ENCODE results near the gene OR2G3. TPM values are rescaled to one million over a fixed set of nuclear protein-coding genes. Genes with fewer than 3 reads are reported as not detected.

OR2G3 gene
- total and polyA plus RNA-seq, 2 of the 13 experiments (the other 11 are each of a cell fraction or from before 2014, with no cell fraction given), result not detected

- ChIA-PET POLR2A (no interaction called here), CTCF (ENCODE audit: low intra/inter-chr PET ratio, low total read pairs) (no interaction called here)
- no peak overlapping the region for H3K4me3 ChIP-seq (replicated peaks in 1 of 3; ENCODE audit: insufficient read depth in 1 of 3, low read depth in 2 of 3, low read length in 3 of 3)
- H3K27me3 ChIP-seq (ENCODE audit: control insufficient read depth in 1 of 2, insufficient read depth in 2 of 2, low read length in 2 of 2), result no peaks in the 10 kb centered on the region
- no peak overlapping the region for H2AFZ ChIP-seq (ENCODE audit: low read length)
- H3K36me3 ChIP-seq (replicated peaks in 1 of 2; ENCODE audit: control insufficient read depth in 1 of 2, insufficient read depth in 2 of 2, low read length in 2 of 2), result no peaks in the 10 kb centered on the region
- no peaks in the 10 kb centered on the region for H3K4me1 ChIP-seq (ENCODE audit: insufficient read depth, low read length)
- no peak overlapping the region for H3K9ac ChIP-seq (ENCODE audit: insufficient read depth, low read depth, low read length)
- no peak overlapping the region for H3K27ac ChIP-seq (ENCODE audit: extremely low read length, insufficient read depth, low read length)
- H4K20me1 ChIP-seq (ENCODE audit: insufficient read depth, low read length), result no peaks in the 10 kb centered on the region
- 0% methylated on average over 1 of the region's 1 CpG for WGBS (ENCODE audit: low lambda C conversion rate)
- intact Hi-C loops (cut with micrococcal nuclease; ENCODE audit: unreplicated experiment) (no loop called here), in situ Hi-C loops (cut with HindIII; ENCODE audit: extremely low pct_ligation_motif_present, low pct_unique_long_range_greater_than_20kb) (no loop called here)
- no peaks in the 10 kb centered on the region for H3K79me2 ChIP-seq (ENCODE audit: insufficient read depth, low read length)
- BruUV-seq (replicated peaks), result no TSS peak
- H3K4me2 ChIP-seq (ENCODE audit: low read depth, low read length), result no peak overlapping the region
- ATAC-seq (no peak), DNase-seq (ENCODE audit: low spot score) (no peak), FAIRE-seq (no peak)
- no peaks in the 10 kb centered on the region for H3K9me3 ChIP-seq (ENCODE audit: low read length)
- TF ChIP-seq ZHX1 (CRISPR knock-in tag; IDR thresholded peaks at IDR 0.05; ENCODE audit: low read depth) (no peak), ZBTB46 (CRISPR knock-in tag; IDR thresholded peaks at IDR 0.05; ENCODE audit: borderline replicate concordance) (no peak), RFX1 (IDR thresholded peaks at IDR 0.05) (no peak), PHF21A (CRISPR knock-in tag; IDR thresholded peaks at IDR 0.05) (no peak), YY1 (IDR thresholded peaks at IDR 0.05; ENCODE audit: insufficient read depth, insufficient replicate concordance, low read depth, low read length) (no peak), KAT7 (CRISPR knock-in tag; IDR thresholded peaks at IDR 0.05; ENCODE audit: borderline replicate concordance) (no peak), ZNF83 (CRISPR knock-in tag; IDR thresholded peaks at IDR 0.05; ENCODE audit: borderline replicate concordance) (no peak), NFAT5 (CRISPR knock-in tag; IDR thresholded peaks at IDR 0.05) (no peak), GATAD1 (CRISPR knock-in tag; IDR thresholded peaks at IDR 0.05) (no peak), ERF (CRISPR knock-in tag; IDR thresholded peaks at IDR 0.05) (no peak), ZNF280D (CRISPR knock-in tag; IDR thresholded peaks at IDR 0.05) (no peak)
Measured at GRCh38 chr1:247613405-247613804, 8.0 kb downstream of the OR2G3 start.
